Gastroesophageal sphincter (tissue), 3 donors: ENCODE measurements around the gene LRRC53.

Experiments
- CTCF ChIP-seq, 4 experiments: fragments of 200-600 bp in 2 of 4; fragments of 450-650 bp in 2 of 4; sonication (generic) in 1 of 4; IDR thresholded peaks; one replicate each; pipeline ENCODE4 v1.5.1; 2017 to 2019; ENCODE audit warnings: antibody characterized with exemption in 4 of 4, mild to moderate bottlenecking in 2 of 4, moderate library complexity in 2 of 4
- EP300 ChIP-seq: sonication (generic); formaldehyde crosslinking; IDR thresholded peaks from one replicate; pipeline ENCODE4 v1.6.1; 2017; ENCODE audit warnings: antibody characterized with exemption, mild to moderate bottlenecking

- TF ChIP-seq CTCF (IDR thresholded peaks at IDR 0.05) (no peak), EP300 (no peak)
Measured at GRCh38 chr1:74429580-74429979, 82.8 kb downstream of the LRRC53 start.
